ENCODE measurements around the gene RASAL2.

DNA sequence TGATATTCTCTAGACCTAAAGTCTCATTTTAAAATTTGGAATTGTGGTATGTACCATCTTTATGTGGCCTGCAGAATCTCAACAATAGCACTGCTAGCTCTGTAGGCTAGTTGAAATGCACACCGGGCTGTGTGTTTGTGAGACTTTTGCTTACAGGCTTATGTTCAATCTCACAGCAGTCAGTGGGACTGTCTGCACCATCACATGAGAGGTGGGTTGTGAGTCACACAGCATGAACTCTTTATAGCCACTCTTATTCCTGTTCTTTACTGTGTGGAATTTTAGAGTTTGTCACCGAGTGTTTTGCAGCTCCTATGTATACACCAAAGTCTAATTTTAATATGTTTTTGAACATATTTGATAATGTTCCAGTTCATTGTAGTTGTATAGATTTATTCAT, 74.6 kb downstream of the RASAL2 start:
- TF ChIP-seq, protein P1, sequence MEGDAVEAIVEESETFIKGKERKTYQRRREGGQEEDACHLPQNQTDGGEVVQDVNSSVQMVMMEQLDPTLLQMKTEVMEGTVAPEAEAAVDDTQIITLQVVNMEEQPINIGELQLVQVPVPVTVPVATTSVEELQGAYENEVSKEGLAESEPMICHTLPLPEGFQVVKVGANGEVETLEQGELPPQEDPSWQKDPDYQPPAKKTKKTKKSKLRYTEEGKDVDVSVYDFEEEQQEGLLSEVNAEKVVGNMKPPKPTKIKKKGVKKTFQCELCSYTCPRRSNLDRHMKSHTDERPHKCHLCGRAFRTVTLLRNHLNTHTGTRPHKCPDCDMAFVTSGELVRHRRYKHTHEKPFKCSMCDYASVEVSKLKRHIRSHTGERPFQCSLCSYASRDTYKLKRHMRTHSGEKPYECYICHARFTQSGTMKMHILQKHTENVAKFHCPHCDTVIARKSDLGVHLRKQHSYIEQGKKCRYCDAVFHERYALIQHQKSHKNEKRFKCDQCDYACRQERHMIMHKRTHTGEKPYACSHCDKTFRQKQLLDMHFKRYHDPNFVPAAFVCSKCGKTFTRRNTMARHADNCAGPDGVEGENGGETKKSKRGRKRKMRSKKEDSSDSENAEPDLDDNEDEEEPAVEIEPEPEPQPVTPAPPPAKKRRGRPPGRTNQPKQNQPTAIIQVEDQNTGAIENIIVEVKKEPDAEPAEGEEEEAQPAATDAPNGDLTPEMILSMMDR (IDR thresholded peaks at IDR 0.05): no peak
- TF ChIP-seq POLR2A (IDR thresholded peaks at IDR 0.05): no peak
